K562 (cell line): ENCODE data around the gene SRCAP. TPM values are rescaled to one million over a fixed set of nuclear protein-coding genes. Genes with fewer than 3 reads are reported as not detected.

Experiments
- ATAC-seq: fragments of 200-7000 bp; cut with Tn5 transposase; 3 replicates; pipeline ENCODE4 v1.9.1; 2020; ENCODE audit warnings: moderate library complexity
- BruUV-seq: library from RNA; stranded (reverse); fragments of 400-500 nt; replicated peaks from 2 replicates; lab custom pipeline; 2021; lab: Mats Ljungman, UMichigan
- CTCF ChIA-PET: fragments of 300-600 bp; formaldehyde crosslinking; extraction: SDS; loops from one replicate; lab custom pipeline; 2021; ENCODE audit warnings: low intra/inter-chr PET ratio; lab: Yijun Ruan, JAX
- POLR2A ChIA-PET: fragments of 300-600, 350-650 bp; sonication (Branson Sonifier 250); formaldehyde crosslinking; extraction: SDS; loops from one replicate; lab custom pipeline; 2021; ENCODE audit warnings: antibody characterized with exemption, inconsistent platforms; lab: Yijun Ruan, JAX
- DNase-seq, 4 experiments: peaks; one replicate each; pipeline versions ENCODE4 v3.0.0 to v3.0.0-alpha.2; 2011 to 2018; ENCODE audit warnings: low spot score in 3 of 4, mixed read lengths in 3 of 4; ENCODE audit errors: extremely low read depth in 1 of 4
- FAIRE-seq: peaks from 2 replicates; lab custom pipeline; 2011; peaks lifted over from hg19 to GRCh38; lab: Jason Lieb, UNC
- H2AFZ ChIP-seq: 2 replicates; pipeline ENCODE4 v1.6.0; 2011; ENCODE audit warnings: low read depth, low read length, control low read depth, inconsistent platforms
- H3K27ac ChIP-seq: fragments of 200-600 bp; 3 replicates; pipeline ENCODE4 v1.8.0; 2011; ENCODE audit warnings: low read depth, mild to moderate bottlenecking, control low read depth, inconsistent platforms, low read length, moderate library complexity, mixed read lengths; ENCODE audit errors: extremely low read depth
- H3K27me3 ChIP-seq, 2 experiments: fragments of 300-600 bp in 1 of 2; 2 replicates in 1 of 2; 3 replicates in 1 of 2; pipeline versions ENCODE4 v1.6.0 to v1.8.0; 2011; ENCODE audit warnings: inconsistent platforms in 2 of 2, low read length in 2 of 2, mild to moderate bottlenecking in 1 of 2, mixed read lengths in 1 of 2, moderate library complexity in 1 of 2; ENCODE audit not compliant: control insufficient read depth in 2 of 2, insufficient read depth in 2 of 2
- H3K36me3 ChIP-seq: fragments of 300-600 bp; 3 replicates; pipeline ENCODE4 v1.8.0; 2011; ENCODE audit warnings: mild to moderate bottlenecking, low read length, inconsistent platforms; ENCODE audit not compliant: control insufficient read depth, insufficient read depth
- H3K4me1 ChIP-seq, 2 experiments: fragments of 200-600 bp in 1 of 2; replicated peaks in 1 of 2; 2 replicates in 1 of 2; 3 replicates in 1 of 2; pipeline versions ENCODE4 v1.5.1 to v1.8.0; 2011; ENCODE audit warnings: inconsistent platforms in 2 of 2, low read length in 2 of 2, mild to moderate bottlenecking in 1 of 2, mixed read lengths in 1 of 2, moderate library complexity in 1 of 2; ENCODE audit not compliant: control insufficient read depth in 2 of 2, insufficient read depth in 2 of 2
- H3K4me2 ChIP-seq: 2 replicates; pipeline ENCODE4 v1.6.1; 2011; ENCODE audit warnings: low read length, control low read depth, inconsistent platforms, mixed read lengths; ENCODE audit not compliant: insufficient read depth
- H3K4me3 ChIP-seq: fragments of 200-600 bp; sonication (generic), shearing (Covaris generic); 2 replicates; pipeline ENCODE4 v1.5.1; 2016; ENCODE audit warnings: control low read depth, inconsistent platforms
- H3K79me2 ChIP-seq: fragments of 200-600 bp; 3 replicates; pipeline ENCODE4 v1.8.0; 2011; ENCODE audit warnings: low read length, inconsistent platforms; ENCODE audit not compliant: control insufficient read depth, insufficient read depth
- H3K9ac ChIP-seq, 2 experiments: 2 replicates each; pipeline versions ENCODE4 v1.6.0 to v1.6.1; 2011; ENCODE audit warnings: low read depth in 2 of 2, low read length in 2 of 2, control low read depth in 1 of 2, inconsistent platforms in 1 of 2, mild to moderate bottlenecking in 1 of 2, mixed read lengths in 1 of 2; ENCODE audit not compliant: insufficient read depth in 1 of 2
- H3K9me1 ChIP-seq: one replicate; pipeline ENCODE4 v1.6.0; 2011; ENCODE audit warnings: inconsistent platforms, mild to moderate bottlenecking, low read length, moderate library complexity; ENCODE audit not compliant: control insufficient read depth, insufficient read depth
- H3K9me3 ChIP-seq: replicated peaks from 2 replicates; pipeline ENCODE4 v1.5.1; 2011; ENCODE audit warnings: low read depth, low read length, inconsistent platforms; ENCODE audit not compliant: control insufficient read depth, insufficient read depth
- H4K20me1 ChIP-seq: replicated peaks from 2 replicates; pipeline ENCODE4 v1.6.1; 2011; ENCODE audit warnings: low read length, inconsistent platforms, mixed read lengths; ENCODE audit not compliant: control insufficient read depth, insufficient read depth
- HES1 ChIP-seq: fragments of 450-650 bp; IDR thresholded peaks from 2 replicates; pipeline ENCODE4 v1.6.1; 2016; ENCODE audit warnings: low read depth, mild to moderate bottlenecking, moderate library complexity
- POLR2G ChIP-seq: fragments of 200-400 bp; formaldehyde crosslinking; IDR thresholded peaks from 2 replicates; pipeline ENCODE4 v1.6.1; 2017; ENCODE audit warnings: low read depth, mild to moderate bottlenecking, antibody characterized with exemption, low read length, moderate library complexity
- TSC22D4 ChIP-seq: fragments of 450-650 bp; IDR thresholded peaks from 2 replicates; pipeline ENCODE4 v1.6.1; 2016; ENCODE audit warnings: missing genetic modification characterization, missing biosample characterization, control low read depth
- ZBTB33 ChIP-seq: sonication (generic); formaldehyde crosslinking; IDR thresholded peaks from 2 replicates; pipeline ENCODE4 v1.8.1; 2023; ENCODE audit warnings: mild to moderate bottlenecking, missing genetic modification reagents
- WGBS: fragments of 100-300 bp; shearing (Covaris generic); methylation state at CpG from one replicate; pipeline ENCODE4 v1.1.6; 2016; ENCODE audit warnings: low coverage, mixed read lengths; ENCODE audit not compliant: insufficient coverage; ENCODE audit errors: missing lambda C conversion rate; 5-methylcytosine and 5-hydroxymethylcytosine counted together
- in situ Hi-C: fragments of 300-500 bp; cut with MboI; formaldehyde crosslinking; loops from 4 replicates; pipeline ENCODE4 v1.15.0; 2018; ENCODE audit warnings: inconsistent platforms, mixed read lengths
- intact Hi-C: fragments of 100-400 bp; cut with micrococcal nuclease; formaldehyde crosslinking; loops from 2 replicates; pipeline ENCODE4 v1.14.2; 2022
- polyA plus RNA-seq, 8 experiments: library from polyadenylated mRNA; depleted of rRNA in 4 of 8; stranded (reverse) in 5 of 8; unstranded in 3 of 8; fragments of >200 nt; fragmentation: Nextera tagmentation in 2 of 8; fragmentation: Illumina TruSeq in 1 of 8; extraction: Ambion mirVana in 2 of 8; extraction: Trizol in 1 of 8; gene quantifications; 2 replicates each; pipeline versions ENCODE4 v1.2.1 to v1.2.3, GENCODE V29; 2011 to 2014; ENCODE audit warnings: inconsistent platforms in 1 of 8, missing spikeins in 1 of 8
- total RNA-seq, 7 experiments: library from RNA; depleted of rRNA in 6 of 7; stranded (reverse); fragments of >200 nt in 6 of 7; fragmentation: Illumina TruSeq in 2 of 7; extraction: Trizol in 2 of 7; gene quantifications; 2 replicates each; pipeline versions ENCODE4 v1.2.1 to v1.2.3, GENCODE V29; 2011 to 2021; ENCODE audit warnings: low replicate concordance in 1 of 7

The SRCAP gene
- total and polyA plus RNA-seq, 9 of the 15 experiments (the other 6 are each of a cell fraction or from before 2014, with no cell fraction given): 0.21 to 62.6 (median 5.8) TPM

GRCh38 chr16:30783280-30784109 lies 84.5 kb downstream of the SRCAP start:
- intact Hi-C loops: no loop called here
- WGBS: 94% methylated on average over 51 of the region's 57 CpGs
- ATAC-seq (no peak), DNase-seq (no peak), FAIRE-seq (no peak)
- POLR2A ChIA-PET: interaction anchor here (0.6 to 1.3 kb wide), 8 partner anchors 10 to 267 kb away, joined by 3 to 8 read pairs (median 4); partner anchors contain the start of gene PHKG2
- TF ChIP-seq ZBTB33 (CRISPR knock-in tag) (peak; percentile 50; the same call in 1 of the 2 replicates), HES1 (no peak), POLR2G (peak; percentile 36), TSC22D4 (tag) (no peak)
- Histone ChIP-seq H3K27me3 (no peaks in the 10 kb centered on the region), H4K20me1 (no peaks in the 10 kb centered on the region; the same call in 1 of the 2 replicates), H3K79me2 (peaks cover 32% of the 10 kb centered on the region), H2AFZ (no peak overlapping the region), H3K27ac (no peak overlapping the region), H3K4me3 (no peak overlapping the region), H3K36me3 (peaks cover 52% of the 10 kb centered on the region; the same call in 1 of the 3 replicates), H3K9ac (no peak overlapping the region), H3K4me2 (no peak overlapping the region), H3K4me1 (peaks cover 20 to 45% of the 10 kb centered on the region in 2 experiments), H3K9me1 (no peaks in the 10 kb centered on the region), H3K9me3 (no peaks in the 10 kb centered on the region)
- CTCF ChIA-PET: no interaction called here
- no TSS peak for BruUV-seq
- in situ Hi-C loops: no loop called here
